ENCODE data around the gene ADIPOR2. TPM values are rescaled to one million over a fixed set of nuclear protein-coding genes. Genes with fewer than 3 reads are reported as not detected.

The ADIPOR2 gene
- total and polyA plus RNA-seq, 10 of the 15 experiments (the other 5 are each of a cell fraction or from before 2014, with no cell fraction given): 8.6 to 65.0 (median 38.0) TPM

- 6% methylated on average over 7 of the region's 7 CpGs for WGBS (ENCODE audit: insufficient coverage, insufficient replicate concordance, low lambda C conversion rate, missing lambda C conversion rate)
- RAD21 ChIA-PET (ENCODE audit: unreplicated experiment): no interaction called here
- in situ Hi-C loops (cut with MboI) (no loop called here), intact Hi-C loops (cut with micrococcal nuclease; ENCODE audit: unreplicated experiment) (no loop called here)
- TF ChIP-seq RELA (IDR thresholded peaks at IDR 0.05; ENCODE audit: borderline replicate concordance, partially characterized antibody) (no peak), JUNB (IDR thresholded peaks at IDR 0.05) (no peak), FOXK2 (IDR thresholded peaks at IDR 0.05) (no peak), BCL3 (IDR thresholded peaks at IDR 0.05; ENCODE audit: borderline replicate concordance, insufficient read depth, low read depth, low read length, poor library complexity, severe bottlenecking) (no peak), NFYA (IDR thresholded peaks at IDR 0.05; ENCODE audit: borderline replicate concordance, low read depth, low read length) (no peak)
- SMC1A ChIA-PET (ENCODE audit: uncharacterized antibody, unreplicated experiment): no interaction called here
- FAIRE-seq (no peak), DNase-seq (ENCODE audit: low read depth, low spot score) (no peak), ATAC-seq (no peak)
- H3K4me3 ChIP-seq: no peak overlapping the region
- POLR2A ChIA-PET: no interaction called here
- H3K9ac ChIP-seq (ENCODE audit: control insufficient read depth, insufficient read depth, low read length): no peak overlapping the region
- H3K4me2 ChIP-seq (ENCODE audit: control insufficient read depth, insufficient read depth): no peak overlapping the region
- BruUV-seq (replicated peaks): no TSS peak
- no peak overlapping the region for H3K27ac ChIP-seq (ENCODE audit: control insufficient read depth, insufficient read depth)
- CTCF ChIA-PET: no interaction called here
- no peak overlapping the region for H2AFZ ChIP-seq (ENCODE audit: control insufficient read depth, low read depth, low read length)
- peaks cover 2 to 4% of the 10 kb centered on the region in 2 experiments; a peak in 3 of 4 replicates for H3K27me3 ChIP-seq (replicated peaks in 1 of 2; ENCODE audit: control insufficient read depth in 2 of 2, insufficient read depth in 2 of 2, low read length in 1 of 2)
- no peaks in the 10 kb centered on the region for H3K79me2 ChIP-seq (ENCODE audit: control insufficient read depth, insufficient read depth, low read length)
- no peaks in the 10 kb centered on the region for H3K9me3 ChIP-seq (replicated peaks; ENCODE audit: control insufficient read depth, insufficient read depth, low read length)
- no peaks in the 10 kb centered on the region for H4K20me1 ChIP-seq (ENCODE audit: control insufficient read depth, insufficient read depth)
- H3K4me1 ChIP-seq (ENCODE audit: control insufficient read depth, insufficient read depth, low read length): no peaks in the 10 kb centered on the region
- H3K36me3 ChIP-seq (ENCODE audit: control insufficient read depth in 2 of 2, insufficient read depth in 2 of 2, low read length in 1 of 2): no peaks in the 10 kb centered on the region
Measured at GRCh38 chr12:1836241-1836803, 145.5 kb downstream of the ADIPOR2 start.

GRCh38 chr12:1836854-1837421 lies 146.1 kb downstream of the ADIPOR2 start:
- no peaks in the 10 kb centered on the region for H3K36me3 ChIP-seq (ENCODE audit: control insufficient read depth in 2 of 2, insufficient read depth in 2 of 2, low read length in 1 of 2)
- DNase-seq (ENCODE audit: low read depth, low spot score) (no peak), ATAC-seq (no peak; the same call in 2 of the 3 replicates), FAIRE-seq (no peak)
- intact Hi-C loops (cut with micrococcal nuclease; ENCODE audit: unreplicated experiment) (no loop called here), in situ Hi-C loops (cut with MboI) (no loop called here)
- no peak overlapping the region for H3K4me3 ChIP-seq
- SMC1A ChIA-PET (ENCODE audit: uncharacterized antibody, unreplicated experiment): no interaction called here
- no peak overlapping the region for H2AFZ ChIP-seq (ENCODE audit: control insufficient read depth, low read depth, low read length)
- POLR2A ChIA-PET: no interaction called here
- CTCF ChIA-PET: no interaction called here
- no peaks in the 10 kb centered on the region for H3K79me2 ChIP-seq (ENCODE audit: control insufficient read depth, insufficient read depth, low read length)
- H3K9me3 ChIP-seq (replicated peaks; ENCODE audit: control insufficient read depth, insufficient read depth, low read length): no peaks in the 10 kb centered on the region
- H3K4me2 ChIP-seq (ENCODE audit: control insufficient read depth, insufficient read depth): no peak overlapping the region
- RAD21 ChIA-PET (ENCODE audit: unreplicated experiment): no interaction called here
- TF ChIP-seq ZBED1 (IDR thresholded peaks at IDR 0.05; ENCODE audit: borderline replicate concordance): no peak
- TF ChIP-seq FOS (IDR thresholded peaks at IDR 0.05; ENCODE audit: borderline replicate concordance, extremely low read depth, insufficient read length): no peak
- no peak for TF ChIP-seq POU2F2 (IDR thresholded peaks at IDR 0.05; ENCODE audit: borderline replicate concordance, low read depth, low read length)
- no peak for TF ChIP-seq RBBP5 (conservative IDR thresholded peaks at IDR 0.05)
- no peak for TF ChIP-seq ZNF384 (IDR thresholded peaks at IDR 0.05; ENCODE audit: borderline replicate concordance, low read depth, low read length)
- TF ChIP-seq ZNF24 (IDR thresholded peaks at IDR 0.05): no peak
- TF ChIP-seq LARP7 (IDR thresholded peaks at IDR 0.05): no peak
- TF ChIP-seq HDAC2 (IDR thresholded peaks at IDR 0.05): no peak
- no peak for TF ChIP-seq ZNF687 (IDR thresholded peaks at IDR 0.05)
- 50% methylated on average over 22 of the region's 22 CpGs for WGBS (ENCODE audit: insufficient coverage, insufficient replicate concordance, low lambda C conversion rate, missing lambda C conversion rate)
- no TSS peak for BruUV-seq (replicated peaks)
- H3K27me3 ChIP-seq (replicated peaks in 1 of 2; ENCODE audit: control insufficient read depth in 2 of 2, insufficient read depth in 2 of 2, low read length in 1 of 2): peaks cover 2 to 4% of the 10 kb centered on the region in 2 experiments; a peak in 3 of 4 replicates
- no peak overlapping the region for H3K27ac ChIP-seq (ENCODE audit: control insufficient read depth, insufficient read depth)
- no peaks in the 10 kb centered on the region for H4K20me1 ChIP-seq (ENCODE audit: control insufficient read depth, insufficient read depth)
- no peak overlapping the region for H3K9ac ChIP-seq (ENCODE audit: control insufficient read depth, insufficient read depth, low read length)
- no peaks in the 10 kb centered on the region for H3K4me1 ChIP-seq (ENCODE audit: control insufficient read depth, insufficient read depth, low read length)

All from GM12878 (cell line).